Stimulated activated CD8-positive, alpha-beta memory T cell treated with anti-CD3 and anti-CD28 coated beads, Interleukin-7, amount 100 ng/mL, for 1 hour (primary cell): ENCODE measurements around the gene NUCB2.
"Not testable (repeated sequence)": the region's sequence is repeated elsewhere in the genome, so short reads cannot be mapped to it uniquely, and the experiment has no call there.

ENCODE experiments used
- DNase-seq, 2 donors: peaks; one replicate each; pipeline ENCODE4 v3.0.0-alpha.2; 2020; ENCODE audit warnings: low read depth in 2 of 2

NUCB2 gene

GRCh38 chr11:17276236-17277023, at the start of gene NUCB2:
Gene NUCB2, plus strand, starts transcription at chr11:17276739. Its CDS starts 18,585 bp downstream, at chr11:17295324.
- peak; percentile 91 to 93 for DNase-seq

GRCh38 chr11:17228186-17228925, 48.2 kb upstream of the NUCB2 start:
- DNase-seq, result not testable (repeated sequence)

GRCh38 chr11:17229481-17230152, 46.9 kb upstream of the NUCB2 start:
- DNase-seq, result no peak

GRCh38 chr11:17230867-17231851, 45.4 kb upstream of the NUCB2 start:
- DNase-seq, result no peak

GRCh38 chr11:17233101-17233500, 43.4 kb upstream of the NUCB2 start:
- no peak for DNase-seq

GRCh38 chr11:17238377-17238776, 38.2 kb upstream of the NUCB2 start:
- DNase-seq, result no peak

GRCh38 chr11:17239927-17240326, 36.6 kb upstream of the NUCB2 start:
- DNase-seq, result not testable (repeated sequence)

GRCh38 chr11:17240780-17241179, 35.8 kb upstream of the NUCB2 start:
- no peak for DNase-seq

GRCh38 chr11:17242954-17243353, 33.6 kb upstream of the NUCB2 start:
- not testable (repeated sequence) for DNase-seq

GRCh38 chr11:17244046-17244445, 32.5 kb upstream of the NUCB2 start:
- DNase-seq, result no peak

- no peak for DNase-seq
Measured at GRCh38 chr11:17250561-17251350, 25.8 kb upstream of the NUCB2 start.

GRCh38 chr11:17252704-17253103, 23.8 kb upstream of the NUCB2 start:
- DNase-seq, result no peak

- DNase-seq, result no peak
Measured at GRCh38 chr11:17256512-17256911, 20.0 kb upstream of the NUCB2 start.

- DNase-seq, result no peak
Measured at GRCh38 chr11:17257196-17257595, 19.3 kb upstream of the NUCB2 start.

- DNase-seq, result no peak
Measured at GRCh38 chr11:17258670-17259069, 17.9 kb upstream of the NUCB2 start.

- DNase-seq, result no peak
Measured at GRCh38 chr11:17259519-17259918, 17.0 kb upstream of the NUCB2 start.

GRCh38 chr11:17260020-17260419, 16.5 kb upstream of the NUCB2 start:
- DNase-seq, result no peak

GRCh38 chr11:17263769-17264168, 12.8 kb upstream of the NUCB2 start:
- DNase-seq, result no peak

GRCh38 chr11:17266781-17267180, 9.8 kb upstream of the NUCB2 start:
- DNase-seq, result no peak

- DNase-seq, result no peak
Measured at GRCh38 chr11:17267576-17267975, 9.0 kb upstream of the NUCB2 start.
